ENCODE results near the gene FBF1.

DNA sequence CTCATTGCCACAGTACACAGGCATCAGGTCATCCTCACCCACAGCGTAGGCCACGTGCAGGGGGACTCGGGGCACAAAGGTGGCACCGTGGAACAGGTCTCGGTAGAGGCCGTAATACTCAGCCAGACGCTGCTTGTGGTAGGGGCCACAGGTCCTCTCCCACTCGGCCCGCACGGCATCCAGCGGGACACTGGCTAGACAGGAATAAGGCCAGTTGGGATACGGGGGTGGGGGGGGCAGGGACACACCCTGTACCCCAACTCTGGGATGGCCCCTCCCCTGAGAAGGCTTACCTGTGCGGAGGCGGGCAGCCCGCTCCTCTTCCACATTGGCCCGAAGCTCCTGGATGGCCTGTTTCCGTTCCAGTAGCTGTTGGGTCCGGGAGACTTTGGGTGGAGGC lies 39.1 kb downstream of the FBF1 start:
- no peak for TF ChIP-seq CTCF (IDR thresholded peaks at IDR 0.05; ENCODE audit: insufficient read depth, low read length)
- no peak for TF ChIP-seq REST (IDR thresholded peaks at IDR 0.05; ENCODE audit: insufficient replicate concordance, low read depth)
- no peak for TF ChIP-seq GABPA (IDR thresholded peaks at IDR 0.05; ENCODE audit: low read depth)
- no peak for TF ChIP-seq POLR2AphosphoS5 (IDR thresholded peaks at IDR 0.05; ENCODE audit: low read depth)
